ENCODE measurements around the gene NF1.
"Not testable (repeated sequence)": the region's sequence is repeated elsewhere in the genome, so short reads cannot be mapped to it uniquely, and the experiment has no call there.

Gene NF1

GRCh38 chr17:31195305-31195704 is 100.5 kb downstream of the NF1 start:
- no peak for DNase-seq

- DNase-seq: no peak
Measured at GRCh38 chr17:31198026-31198425, 103.2 kb downstream of the NF1 start.

GRCh38 chr17:31198666-31199065 is 103.9 kb downstream of the NF1 start:
- not testable (repeated sequence) for DNase-seq

- no peak for DNase-seq
Measured at GRCh38 chr17:31200287-31200686, 105.5 kb downstream of the NF1 start.

DNA sequence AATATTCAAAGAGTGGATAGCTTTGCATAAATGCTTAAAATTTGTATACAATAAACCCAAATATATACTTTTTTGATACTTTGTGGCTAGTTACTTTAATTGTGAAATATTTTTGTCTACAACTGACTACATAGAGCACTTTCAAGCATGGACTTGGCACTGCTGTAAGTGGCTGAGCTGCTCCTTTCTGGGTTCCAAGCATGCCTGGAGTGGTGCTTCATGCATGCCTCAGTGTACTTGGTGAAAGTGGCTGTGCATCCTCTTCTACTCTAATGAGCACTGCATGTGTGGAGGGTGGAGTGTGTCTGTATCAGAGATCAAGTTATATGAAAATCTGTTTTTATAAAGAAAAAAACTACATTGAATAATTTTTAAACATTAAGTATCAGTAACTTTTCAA is 108.2 kb downstream of the NF1 start:
- DNase-seq: no peak

- no peak for DNase-seq
Measured at GRCh38 chr17:31211352-31212012, 116.7 kb downstream of the NF1 start.

DNA sequence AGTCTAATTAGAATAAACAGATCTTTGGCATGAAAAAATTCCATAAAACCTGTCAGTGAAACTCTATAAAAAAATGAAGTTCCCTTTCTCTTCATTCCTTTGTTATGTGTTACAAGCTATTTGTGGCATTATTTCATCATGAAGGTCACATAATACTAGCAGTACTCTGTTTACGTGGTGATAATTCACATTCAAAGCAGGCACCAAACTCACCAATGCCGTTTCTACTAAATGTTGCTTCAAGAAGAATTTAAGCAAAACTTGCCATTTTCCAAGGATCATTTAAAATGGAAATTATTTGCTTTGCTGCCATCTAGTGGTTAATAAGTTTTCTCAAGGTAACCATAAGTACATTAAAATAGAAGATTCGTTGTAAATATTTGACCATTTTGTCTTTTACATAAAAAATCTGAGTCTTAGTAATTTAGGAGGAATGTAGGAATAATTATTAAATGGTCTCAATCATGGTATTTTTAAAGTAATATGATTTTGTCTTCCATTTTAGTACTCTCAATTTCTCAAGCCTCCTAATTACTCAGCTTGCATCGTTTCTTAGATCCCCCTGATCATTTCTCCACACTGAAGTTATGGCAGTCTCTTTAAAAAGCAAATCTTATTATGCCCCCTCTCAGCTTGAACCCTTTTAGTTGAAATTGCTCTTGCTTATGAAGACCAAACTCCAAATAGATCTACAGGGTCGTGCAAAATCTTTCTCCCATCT is 121.4 kb downstream of the NF1 start:
- peak; percentile 15 for DNase-seq

GRCh38 chr17:31224366-31224765 is 129.6 kb downstream of the NF1 start:
- no peak for DNase-seq

- no peak for DNase-seq
Measured at GRCh38 chr17:31225831-31226230, 131.1 kb downstream of the NF1 start.

GRCh38 chr17:31226373-31226772 is 131.6 kb downstream of the NF1 start:
- DNase-seq: no peak

DNA sequence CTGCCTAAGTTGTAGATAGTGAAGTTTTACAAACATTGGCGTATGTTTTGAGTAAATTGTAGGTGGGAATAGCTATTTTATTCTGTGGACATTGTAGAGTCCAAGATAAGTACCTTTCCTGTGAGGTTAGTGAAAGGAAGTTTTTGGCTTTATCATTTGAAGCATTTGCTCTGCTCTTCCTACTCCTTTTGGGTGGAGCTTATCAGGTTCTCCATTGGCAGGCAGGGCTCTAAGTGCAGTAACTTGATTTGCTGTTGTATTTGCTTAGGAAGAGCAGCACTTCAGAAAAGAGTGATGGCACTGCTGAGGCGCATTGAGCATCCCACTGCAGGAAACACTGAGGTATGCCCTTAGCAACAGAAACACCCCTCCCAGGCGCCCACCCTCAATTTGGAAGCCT is 132.2 kb downstream of the NF1 start:
- no peak for DNase-seq

GRCh38 chr17:31231852-31232251 is 137.1 kb downstream of the NF1 start:
- no peak for DNase-seq

GRCh38 chr17:31235110-31235509 is 140.3 kb downstream of the NF1 start:
- no peak for DNase-seq

- DNase-seq: no peak
Measured at GRCh38 chr17:31236137-31236536, 141.4 kb downstream of the NF1 start.

DNA sequence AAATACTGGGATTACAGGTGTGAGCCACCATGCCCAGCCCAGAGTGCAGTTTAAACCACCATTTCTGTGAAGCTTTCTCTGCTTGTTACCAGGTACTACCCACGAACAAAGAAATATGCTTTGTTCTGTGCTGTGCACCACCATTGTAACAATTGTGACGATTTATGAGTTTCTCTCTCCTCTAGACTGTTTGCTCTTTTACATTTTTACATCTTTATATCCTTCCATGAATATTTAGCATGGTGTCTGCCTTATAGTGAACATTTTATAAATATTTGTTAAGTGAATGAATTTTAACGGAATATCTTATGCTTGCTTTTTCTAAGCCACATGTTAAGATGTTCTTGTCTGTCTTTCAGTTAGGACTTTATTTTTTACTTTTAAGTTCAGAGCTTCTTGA is 141.9 kb downstream of the NF1 start:
- DNase-seq: no peak

- no peak for DNase-seq
Measured at GRCh38 chr17:31241116-31241515, 146.3 kb downstream of the NF1 start.

DNA sequence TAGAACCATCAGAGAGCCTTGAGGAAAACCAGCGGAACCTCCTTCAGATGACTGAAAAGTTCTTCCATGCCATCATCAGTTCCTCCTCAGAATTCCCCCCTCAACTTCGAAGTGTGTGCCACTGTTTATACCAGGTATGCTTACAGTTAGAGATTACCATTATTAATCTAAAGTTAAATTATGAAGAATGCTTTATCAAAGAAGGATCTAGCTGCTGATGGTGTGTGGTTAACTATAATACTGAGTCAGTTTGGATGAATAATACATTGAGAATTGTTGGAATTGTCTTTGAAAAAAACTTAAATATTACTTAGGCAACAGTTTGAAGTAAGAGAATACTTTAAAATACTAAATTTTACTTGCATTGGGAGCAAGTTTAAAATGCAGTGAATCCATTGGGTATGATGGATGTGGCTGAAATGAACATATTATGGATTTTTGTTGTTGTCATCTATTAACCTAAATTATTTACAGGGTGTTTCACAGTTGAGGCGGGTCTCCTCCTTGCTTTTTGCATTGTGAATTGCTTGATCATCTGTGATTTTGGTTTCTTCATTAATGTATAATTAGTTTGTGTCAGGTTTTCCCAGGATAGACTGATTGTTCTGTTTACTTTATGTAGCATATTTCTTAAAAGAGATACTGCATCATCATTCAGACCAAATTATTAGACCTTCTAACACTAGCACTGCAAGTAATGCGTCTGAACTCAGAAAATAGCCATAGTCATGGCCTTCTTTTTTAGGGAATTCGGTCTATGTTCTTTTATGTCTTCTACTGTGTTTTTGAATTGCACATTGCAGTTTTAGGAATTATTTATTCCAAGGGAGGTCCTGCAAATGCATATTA is 154.4 kb downstream of the NF1 start:
- no peak for DNase-seq

- no peak for DNase-seq
Measured at GRCh38 chr17:31249835-31250141, 155.0 kb downstream of the NF1 start.

DNA sequence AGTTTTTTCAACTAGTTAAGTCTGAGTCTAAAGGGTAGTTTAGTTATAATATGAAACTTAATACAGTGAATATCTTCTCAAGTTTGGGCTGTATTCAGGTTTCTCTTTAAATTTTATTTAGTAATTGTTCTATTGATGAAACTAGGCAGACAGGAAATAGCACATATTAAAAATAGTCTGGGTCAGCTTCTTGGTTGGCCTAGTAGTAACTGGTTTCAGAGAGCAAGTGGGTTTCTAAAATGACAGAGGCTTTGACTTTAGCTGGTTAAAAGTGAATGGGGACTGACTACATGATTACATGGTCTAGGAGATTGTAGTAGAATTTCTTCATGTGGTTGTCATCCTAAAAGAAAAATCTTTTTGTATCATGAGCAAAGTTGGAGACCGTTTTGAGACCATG is 155.5 kb downstream of the NF1 start:
- no peak for DNase-seq

DNA sequence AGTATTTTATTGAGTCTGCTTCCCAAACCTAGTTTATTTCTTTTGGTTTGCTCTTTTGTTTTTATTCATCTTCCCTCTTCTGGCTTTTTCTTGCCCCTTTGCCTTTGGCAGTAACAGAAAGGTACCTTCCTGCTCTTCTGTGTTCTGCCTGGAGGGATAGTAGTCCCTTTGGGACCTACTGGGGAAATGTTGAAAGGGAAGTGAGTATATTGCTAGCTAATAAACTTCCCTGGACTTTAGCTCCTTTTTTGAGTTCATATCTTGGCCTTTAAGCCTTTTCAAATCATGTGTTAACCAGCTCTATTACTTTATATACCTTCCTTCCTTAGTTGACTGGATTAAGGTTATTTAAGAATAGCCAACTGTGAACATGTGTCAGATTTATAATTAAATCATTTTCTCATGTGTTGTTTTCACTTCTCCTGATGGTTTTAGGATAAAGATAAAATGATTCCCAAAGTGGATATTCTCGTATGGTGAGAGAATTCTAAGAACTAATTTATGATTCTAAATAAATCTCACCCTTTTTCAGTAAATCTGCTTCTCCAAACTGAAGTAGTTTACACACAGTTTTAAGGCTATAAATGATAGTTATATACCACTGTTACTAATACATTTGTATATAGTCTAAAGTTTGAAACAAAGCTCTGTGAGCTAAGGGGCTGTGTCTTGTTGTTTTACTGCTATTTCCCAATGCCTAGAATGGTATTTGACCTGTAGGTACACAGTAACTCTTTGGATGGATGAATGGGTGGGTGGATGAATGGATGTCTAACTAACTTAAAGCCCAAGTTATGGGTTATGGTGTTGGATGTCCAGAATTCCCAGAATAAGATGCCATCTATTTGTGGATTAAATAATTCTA is 156.6 kb downstream of the NF1 start:
- no peak for DNase-seq

GRCh38 chr17:31251970-31252328 is 157.2 kb downstream of the NF1 start:
- no peak for DNase-seq

GRCh38 chr17:31252741-31253140 is 158.0 kb downstream of the NF1 start:
- no peak for DNase-seq

- DNase-seq: no peak
Measured at GRCh38 chr17:31254654-31255053, 159.9 kb downstream of the NF1 start.

Measured in retina (tissue), 1 donor.